Measurements from ENCODE around the gene SLC6A4. TPM values are rescaled to one million over a fixed set of nuclear protein-coding genes. Genes with fewer than 3 reads are reported as not detected.

Gene SLC6A4
- total and polyA plus RNA-seq, 10 of the 15 experiments (the other 5 are each of a cell fraction or from before 2014, with no cell fraction given) = 5.3 to 20.6 (median 10.1) TPM

DNA sequence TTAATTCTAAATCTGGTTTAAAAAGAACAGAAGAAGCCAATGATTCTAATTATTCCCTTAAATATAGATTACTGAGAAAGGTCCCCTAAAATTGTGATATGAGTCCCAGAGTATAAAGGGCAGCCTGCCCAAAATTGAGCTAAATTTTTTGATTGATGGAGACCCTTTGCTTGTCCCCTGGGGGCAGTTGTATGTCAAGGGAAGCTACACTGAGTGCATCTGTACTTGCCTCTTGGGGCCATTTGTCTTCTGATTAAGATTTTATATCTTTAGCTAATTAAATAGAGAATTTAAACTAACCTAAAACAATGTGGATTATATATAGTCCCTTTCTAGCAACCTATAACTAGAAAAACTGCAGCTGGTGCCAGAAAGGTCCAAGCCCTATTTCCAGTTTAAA is 43.7 kb upstream of the SLC6A4 start:
- Histone ChIP-seq H3K9ac (ENCODE audit: control insufficient read depth, insufficient read depth, low read length) (no peak overlapping the region), H3K79me2 (ENCODE audit: control insufficient read depth, insufficient read depth, low read length) (no peaks in the 10 kb centered on the region), H3K27ac (ENCODE audit: control insufficient read depth, insufficient read depth) (no peak overlapping the region), H4K20me1 (ENCODE audit: control insufficient read depth, insufficient read depth) (no peaks in the 10 kb centered on the region), H3K9me3 (replicated peaks; ENCODE audit: control insufficient read depth, insufficient read depth, low read length) (no peaks in the 10 kb centered on the region), H3K27me3 (replicated peaks in 1 of 2; ENCODE audit: control insufficient read depth in 2 of 2, insufficient read depth in 2 of 2, low read length in 1 of 2) (no peaks in the 10 kb centered on the region), H3K4me3 (no peak overlapping the region), H2AFZ (ENCODE audit: control insufficient read depth, low read depth, low read length) (no peak overlapping the region), H3K4me2 (ENCODE audit: control insufficient read depth, insufficient read depth) (no peak overlapping the region), H3K4me1 (ENCODE audit: control insufficient read depth, insufficient read depth, low read length) (no peaks in the 10 kb centered on the region; the same call in 1 of the 2 replicates), H3K36me3 (ENCODE audit: control insufficient read depth in 2 of 2, insufficient read depth in 2 of 2, low read length in 1 of 2) (peaks cover 0 to 8% of the 10 kb centered on the region in 2 experiments; a peak in 1 of 4 replicates)
- RAD21 ChIA-PET (ENCODE audit: unreplicated experiment) = interaction anchor here (0.5 to 1.2 kb wide), 5 partner anchors 57 to 462 kb away, joined by 3 to 5 read pairs (median 3); no protein-coding TSS in a partner anchor
- intact Hi-C loops (cut with micrococcal nuclease; ENCODE audit: unreplicated experiment) = loop anchor here (5.0 kb wide), 1 partner anchor 152 kb away; no protein-coding TSS in a partner anchor
- TF ChIP-seq SP1 (IDR thresholded peaks at IDR 0.05; ENCODE audit: low read depth, low read length) (no peak), USF2 (IDR thresholded peaks at IDR 0.05; ENCODE audit: borderline replicate concordance, low read depth, low read length) (no peak), BMI1 (IDR thresholded peaks at IDR 0.05; ENCODE audit: borderline replicate concordance) (no peak), MTA2 (IDR thresholded peaks at IDR 0.05; ENCODE audit: low read depth) (no peak), NR2F1 (conservative IDR thresholded peaks at IDR 0.05) (no peak)
- TF ChIP-seq, protein P1, sequence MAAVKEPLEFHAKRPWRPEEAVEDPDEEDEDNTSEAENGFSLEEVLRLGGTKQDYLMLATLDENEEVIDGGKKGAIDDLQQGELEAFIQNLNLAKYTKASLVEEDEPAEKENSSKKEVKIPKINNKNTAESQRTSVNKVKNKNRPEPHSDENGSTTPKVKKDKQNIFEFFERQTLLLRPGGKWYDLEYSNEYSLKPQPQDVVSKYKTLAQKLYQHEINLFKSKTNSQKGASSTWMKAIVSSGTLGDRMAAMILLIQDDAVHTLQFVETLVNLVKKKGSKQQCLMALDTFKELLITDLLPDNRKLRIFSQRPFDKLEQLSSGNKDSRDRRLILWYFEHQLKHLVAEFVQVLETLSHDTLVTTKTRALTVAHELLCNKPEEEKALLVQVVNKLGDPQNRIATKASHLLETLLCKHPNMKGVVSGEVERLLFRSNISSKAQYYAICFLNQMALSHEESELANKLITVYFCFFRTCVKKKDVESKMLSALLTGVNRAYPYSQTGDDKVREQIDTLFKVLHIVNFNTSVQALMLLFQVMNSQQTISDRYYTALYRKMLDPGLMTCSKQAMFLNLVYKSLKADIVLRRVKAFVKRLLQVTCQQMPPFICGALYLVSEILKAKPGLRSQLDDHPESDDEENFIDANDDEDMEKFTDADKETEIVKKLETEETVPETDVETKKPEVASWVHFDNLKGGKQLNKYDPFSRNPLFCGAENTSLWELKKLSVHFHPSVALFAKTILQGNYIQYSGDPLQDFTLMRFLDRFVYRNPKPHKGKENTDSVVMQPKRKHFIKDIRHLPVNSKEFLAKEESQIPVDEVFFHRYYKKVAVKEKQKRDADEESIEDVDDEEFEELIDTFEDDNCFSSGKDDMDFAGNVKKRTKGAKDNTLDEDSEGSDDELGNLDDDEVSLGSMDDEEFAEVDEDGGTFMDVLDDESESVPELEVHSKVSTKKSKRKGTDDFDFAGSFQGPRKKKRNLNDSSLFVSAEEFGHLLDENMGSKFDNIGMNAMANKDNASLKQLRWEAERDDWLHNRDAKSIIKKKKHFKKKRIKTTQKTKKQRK (IDR thresholded peaks at IDR 0.05; ENCODE audit: low read depth, low read length) = no peak
- TF ChIP-seq, protein P2, sequence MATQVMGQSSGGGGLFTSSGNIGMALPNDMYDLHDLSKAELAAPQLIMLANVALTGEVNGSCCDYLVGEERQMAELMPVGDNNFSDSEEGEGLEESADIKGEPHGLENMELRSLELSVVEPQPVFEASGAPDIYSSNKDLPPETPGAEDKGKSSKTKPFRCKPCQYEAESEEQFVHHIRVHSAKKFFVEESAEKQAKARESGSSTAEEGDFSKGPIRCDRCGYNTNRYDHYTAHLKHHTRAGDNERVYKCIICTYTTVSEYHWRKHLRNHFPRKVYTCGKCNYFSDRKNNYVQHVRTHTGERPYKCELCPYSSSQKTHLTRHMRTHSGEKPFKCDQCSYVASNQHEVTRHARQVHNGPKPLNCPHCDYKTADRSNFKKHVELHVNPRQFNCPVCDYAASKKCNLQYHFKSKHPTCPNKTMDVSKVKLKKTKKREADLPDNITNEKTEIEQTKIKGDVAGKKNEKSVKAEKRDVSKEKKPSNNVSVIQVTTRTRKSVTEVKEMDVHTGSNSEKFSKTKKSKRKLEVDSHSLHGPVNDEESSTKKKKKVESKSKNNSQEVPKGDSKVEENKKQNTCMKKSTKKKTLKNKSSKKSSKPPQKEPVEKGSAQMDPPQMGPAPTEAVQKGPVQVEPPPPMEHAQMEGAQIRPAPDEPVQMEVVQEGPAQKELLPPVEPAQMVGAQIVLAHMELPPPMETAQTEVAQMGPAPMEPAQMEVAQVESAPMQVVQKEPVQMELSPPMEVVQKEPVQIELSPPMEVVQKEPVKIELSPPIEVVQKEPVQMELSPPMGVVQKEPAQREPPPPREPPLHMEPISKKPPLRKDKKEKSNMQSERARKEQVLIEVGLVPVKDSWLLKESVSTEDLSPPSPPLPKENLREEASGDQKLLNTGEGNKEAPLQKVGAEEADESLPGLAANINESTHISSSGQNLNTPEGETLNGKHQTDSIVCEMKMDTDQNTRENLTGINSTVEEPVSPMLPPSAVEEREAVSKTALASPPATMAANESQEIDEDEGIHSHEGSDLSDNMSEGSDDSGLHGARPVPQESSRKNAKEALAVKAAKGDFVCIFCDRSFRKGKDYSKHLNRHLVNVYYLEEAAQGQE (IDR thresholded peaks at IDR 0.05; ENCODE audit: low read depth, low read length) = no peak
- DNase-seq (ENCODE audit: low read depth, low spot score) (no peak), FAIRE-seq (no peak), ATAC-seq (no peak)
- SMC1A ChIA-PET (ENCODE audit: uncharacterized antibody, unreplicated experiment) = interaction anchor here (0.7 to 2.2 kb wide), 8 partner anchors 12 to 175 kb away, joined by 3 to 14 read pairs (median 4); partner anchors contain the start of genes BLMH and TMIGD1
- in situ Hi-C loops (cut with MboI) = no loop called here
- CTCF ChIA-PET = interaction anchor here (0.9 to 2.7 kb wide), 7 partner anchors 12 to 175 kb away, joined by 3 to 9 read pairs (median 5); partner anchors contain the start of genes BLMH and TMIGD1
- POLR2A ChIA-PET = interaction anchor here (1.2 kb wide), 1 partner anchor 13 kb away, joined by 3 read pairs; the partner anchor contains the start of gene BLMH
- no TSS peak for BruUV-seq (replicated peaks)
